ENCODE results near the gene CEP250.
"Not testable (repeated sequence)": the region's sequence is repeated elsewhere in the genome, so short reads cannot be mapped to it uniquely, and the experiment has no call there.

The CEP250 gene

GRCh38 chr20:35453647-35454046, 1.8 kb upstream of the CEP250 start:
- DNase-seq, result no peak

GRCh38 chr20:35456700-35457099, 1.3 kb downstream of the CEP250 start:
- not testable (repeated sequence) for DNase-seq

GRCh38 chr20:35457539-35457938, 2.1 kb downstream of the CEP250 start:
- DNase-seq, result not testable (repeated sequence)

DNA sequence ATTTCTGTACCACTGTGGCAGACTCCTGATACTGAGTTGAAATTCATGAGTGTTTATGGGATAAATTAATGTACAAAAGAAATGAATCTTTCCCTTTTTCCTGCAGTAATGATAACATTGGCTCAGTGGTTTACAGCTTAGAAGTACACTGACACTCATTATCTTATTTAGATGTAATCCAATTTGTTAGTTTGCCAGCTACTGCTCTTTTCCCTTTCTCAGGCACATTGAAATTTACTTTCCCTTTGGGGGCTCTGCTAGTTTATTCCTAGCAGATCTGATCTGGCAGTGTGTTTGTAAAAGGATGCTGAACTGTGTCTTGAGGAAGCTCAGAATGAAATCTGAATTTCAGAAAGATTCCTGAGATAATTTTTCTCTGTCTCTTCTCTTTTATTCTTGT, 3.0 kb downstream of the CEP250 start:
- no peak for DNase-seq

GRCh38 chr20:35461620-35462019, 6.2 kb downstream of the CEP250 start:
- DNase-seq, result peak; percentile 43

GRCh38 chr20:35462351-35462750, 7.0 kb downstream of the CEP250 start:
- DNase-seq, result peak; percentile 91

GRCh38 chr20:35463455-35464300, 8.3 kb downstream of the CEP250 start:
- DNase-seq, result peak; percentile 70

GRCh38 chr20:35465976-35466375, 10.6 kb downstream of the CEP250 start:
- no peak for DNase-seq

- no peak for DNase-seq
These were observed 11.5 kb downstream of the CEP250 start for GRCh38 chr20:35466856-35467255.

DNA sequence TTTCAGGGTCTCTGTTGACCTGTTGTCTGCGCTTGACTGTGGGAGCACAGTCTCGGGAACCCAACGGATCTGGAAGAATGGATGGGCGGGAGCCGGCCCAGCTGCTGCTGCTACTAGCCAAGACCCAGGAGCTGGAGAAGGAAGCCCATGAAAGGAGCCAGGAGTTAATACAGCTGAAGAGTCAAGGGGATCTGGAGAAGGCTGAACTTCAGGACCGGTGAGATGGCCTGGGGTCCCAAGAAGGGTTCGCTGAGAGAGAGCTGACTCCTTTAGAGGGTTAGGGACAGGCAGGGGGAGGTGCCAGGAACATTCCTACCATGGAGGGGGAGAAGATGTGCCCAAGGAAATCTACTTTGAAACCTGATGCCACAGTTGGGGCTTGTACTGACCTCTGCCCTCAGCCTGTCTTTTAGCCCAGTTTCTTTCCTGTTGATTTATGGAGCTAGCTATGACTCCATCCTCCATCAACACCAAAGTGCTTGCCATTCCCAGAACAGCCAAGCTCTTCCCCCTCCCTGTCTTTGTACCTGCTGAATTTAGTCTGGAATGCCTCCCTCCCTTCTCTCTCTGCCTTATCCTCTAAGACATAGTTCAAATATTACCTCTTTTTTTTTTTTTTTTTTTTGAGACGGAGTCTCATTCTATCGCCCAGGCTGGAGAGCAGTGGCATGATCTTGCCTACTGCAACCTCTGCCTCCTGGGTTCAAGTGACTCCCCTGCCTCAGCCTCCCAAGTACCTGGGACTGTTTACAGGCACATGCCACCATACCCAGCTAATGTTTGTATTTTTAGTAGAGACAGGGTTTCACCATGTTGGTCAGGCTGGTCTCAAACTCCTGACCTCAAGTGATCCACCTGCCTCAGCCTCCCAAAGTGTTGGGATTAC, 12.2 kb downstream of the CEP250 start:
- no peak for DNase-seq

DNA sequence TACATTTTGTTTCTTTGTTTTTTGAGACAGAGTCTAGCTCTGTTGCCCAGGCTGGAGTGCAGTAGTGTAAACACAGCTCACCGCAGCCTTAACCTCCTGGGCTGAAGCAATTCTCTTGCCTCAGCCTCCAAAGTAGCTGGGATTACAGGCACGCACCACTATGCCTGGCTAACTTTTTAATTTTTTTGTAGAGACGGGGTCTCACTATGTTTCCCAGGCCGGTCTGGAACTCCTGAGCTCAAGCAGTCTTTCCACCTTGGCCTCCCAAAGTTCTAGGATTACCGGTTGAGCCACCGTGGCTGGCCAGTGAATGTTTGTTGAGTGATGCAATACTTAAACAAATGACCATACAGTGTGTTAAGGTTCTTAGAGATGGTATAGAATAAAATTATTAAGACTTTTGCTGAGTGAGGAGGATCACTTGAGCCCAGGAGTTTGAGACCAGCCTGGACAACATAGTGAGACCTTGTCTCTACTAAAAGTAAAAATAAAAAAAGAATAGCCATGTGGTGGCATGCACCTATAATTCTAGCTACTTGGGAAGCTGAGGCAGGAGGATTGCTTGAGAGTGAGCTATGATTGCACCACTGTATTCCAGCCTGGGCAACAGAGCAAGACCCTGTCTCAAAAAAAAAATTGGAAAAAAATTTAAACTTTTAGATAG, 13.4 kb downstream of the CEP250 start:
- no peak for DNase-seq

GRCh38 chr20:35472209-35472608, 16.8 kb downstream of the CEP250 start:
- DNase-seq, result no peak

GRCh38 chr20:35473684-35474083, 18.3 kb downstream of the CEP250 start:
- no peak for DNase-seq

GRCh38 chr20:35474303-35474871, 19.0 kb downstream of the CEP250 start:
- no peak for DNase-seq

- no peak for DNase-seq
These were observed 20.9 kb downstream of the CEP250 start for GRCh38 chr20:35476288-35476687.

GRCh38 chr20:35478804-35479472, 23.5 kb downstream of the CEP250 start:
- DNase-seq, result no peak

GRCh38 chr20:35479798-35480197, 24.4 kb downstream of the CEP250 start:
- DNase-seq, result no peak

DNA sequence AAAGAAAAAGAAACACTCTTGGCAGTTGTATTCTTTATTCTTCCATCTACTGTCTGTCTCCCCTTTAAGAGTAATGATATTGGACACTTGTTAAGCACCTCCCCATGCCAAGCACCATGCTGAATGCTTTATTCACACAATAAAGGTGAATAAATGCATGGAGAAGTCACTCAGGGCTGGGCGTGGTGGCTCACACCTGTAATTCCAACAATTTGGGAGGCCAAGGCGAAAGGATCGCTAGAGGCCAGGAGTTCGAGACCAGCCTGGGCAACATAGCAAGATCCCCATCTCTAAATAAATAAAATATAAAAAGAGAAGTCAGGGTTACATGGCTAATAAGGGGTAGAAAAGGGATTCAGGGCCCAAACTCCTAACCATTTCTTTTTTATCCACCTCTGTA, 32.1 kb downstream of the CEP250 start:
- no peak for DNase-seq

DNA sequence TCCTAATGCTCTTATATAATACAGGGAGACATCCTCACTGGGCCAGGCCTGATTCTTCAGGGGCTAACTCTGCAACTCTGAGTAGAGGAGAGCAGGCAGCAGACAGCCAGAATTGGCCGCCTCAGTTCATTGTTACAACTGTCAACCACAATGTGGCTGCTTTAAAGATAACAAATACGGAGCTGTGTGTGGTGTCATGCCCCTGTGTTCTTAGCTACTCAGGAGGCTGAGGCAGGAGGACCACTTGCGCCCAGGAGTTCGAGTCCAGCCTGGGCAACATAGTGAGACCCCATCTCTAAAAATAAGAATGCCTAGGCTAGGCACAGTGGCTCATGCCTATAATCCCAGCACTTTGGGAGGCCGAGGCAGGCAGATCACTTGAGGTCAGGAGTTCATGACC, 34.3 kb downstream of the CEP250 start:
- no peak for DNase-seq

- DNase-seq, result no peak
These were observed 35.4 kb downstream of the CEP250 start for GRCh38 chr20:35490736-35491181.

- no peak for DNase-seq
These were observed 36.4 kb downstream of the CEP250 start for GRCh38 chr20:35491823-35492222.

GRCh38 chr20:35492352-35492751, 37.0 kb downstream of the CEP250 start:
- DNase-seq, result no peak
